ENCODE measurements around the gene DAPK1.

DNA sequence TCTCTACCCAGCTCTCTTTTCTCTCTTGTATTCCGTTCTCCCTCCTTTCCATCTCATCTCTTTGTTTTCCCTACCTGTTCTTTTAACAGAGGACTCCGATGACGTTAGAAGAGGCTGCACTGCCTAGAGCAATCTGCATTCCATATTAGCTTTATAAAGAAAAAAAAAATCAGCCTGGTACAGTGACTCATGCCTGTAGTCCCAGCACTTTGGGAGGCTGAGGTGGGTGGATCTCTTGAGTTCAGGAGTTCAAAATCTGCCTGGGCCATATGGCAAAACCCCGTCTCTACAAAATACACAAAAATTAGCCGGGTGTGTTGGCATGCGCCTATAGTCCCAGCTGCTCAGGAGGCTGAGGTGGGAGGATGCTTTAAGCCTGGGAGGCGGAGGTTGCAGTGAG lies 49.0 kb downstream of the DAPK1 start:
- TF ChIP-seq ZFX (IDR thresholded peaks at IDR 0.05; ENCODE audit: borderline replicate concordance) = no peak
- TF ChIP-seq, protein P1, sequence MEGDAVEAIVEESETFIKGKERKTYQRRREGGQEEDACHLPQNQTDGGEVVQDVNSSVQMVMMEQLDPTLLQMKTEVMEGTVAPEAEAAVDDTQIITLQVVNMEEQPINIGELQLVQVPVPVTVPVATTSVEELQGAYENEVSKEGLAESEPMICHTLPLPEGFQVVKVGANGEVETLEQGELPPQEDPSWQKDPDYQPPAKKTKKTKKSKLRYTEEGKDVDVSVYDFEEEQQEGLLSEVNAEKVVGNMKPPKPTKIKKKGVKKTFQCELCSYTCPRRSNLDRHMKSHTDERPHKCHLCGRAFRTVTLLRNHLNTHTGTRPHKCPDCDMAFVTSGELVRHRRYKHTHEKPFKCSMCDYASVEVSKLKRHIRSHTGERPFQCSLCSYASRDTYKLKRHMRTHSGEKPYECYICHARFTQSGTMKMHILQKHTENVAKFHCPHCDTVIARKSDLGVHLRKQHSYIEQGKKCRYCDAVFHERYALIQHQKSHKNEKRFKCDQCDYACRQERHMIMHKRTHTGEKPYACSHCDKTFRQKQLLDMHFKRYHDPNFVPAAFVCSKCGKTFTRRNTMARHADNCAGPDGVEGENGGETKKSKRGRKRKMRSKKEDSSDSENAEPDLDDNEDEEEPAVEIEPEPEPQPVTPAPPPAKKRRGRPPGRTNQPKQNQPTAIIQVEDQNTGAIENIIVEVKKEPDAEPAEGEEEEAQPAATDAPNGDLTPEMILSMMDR (IDR thresholded peaks at IDR 0.05) = no peak

Measured in 22Rv1 (cell line).